NCI-H1092 (cell line): Measurements from ENCODE around the gene TANGO6.
"Not testable (repeated sequence)": the region's sequence is repeated elsewhere in the genome, so short reads cannot be mapped to it uniquely, and the experiment has no call there.

ENCODE experiments used
- DNase-seq: peaks from one replicate; lab custom pipeline; 2025; lab: John Stamatoyannopoulos, UW

The TANGO6 gene

DNA sequence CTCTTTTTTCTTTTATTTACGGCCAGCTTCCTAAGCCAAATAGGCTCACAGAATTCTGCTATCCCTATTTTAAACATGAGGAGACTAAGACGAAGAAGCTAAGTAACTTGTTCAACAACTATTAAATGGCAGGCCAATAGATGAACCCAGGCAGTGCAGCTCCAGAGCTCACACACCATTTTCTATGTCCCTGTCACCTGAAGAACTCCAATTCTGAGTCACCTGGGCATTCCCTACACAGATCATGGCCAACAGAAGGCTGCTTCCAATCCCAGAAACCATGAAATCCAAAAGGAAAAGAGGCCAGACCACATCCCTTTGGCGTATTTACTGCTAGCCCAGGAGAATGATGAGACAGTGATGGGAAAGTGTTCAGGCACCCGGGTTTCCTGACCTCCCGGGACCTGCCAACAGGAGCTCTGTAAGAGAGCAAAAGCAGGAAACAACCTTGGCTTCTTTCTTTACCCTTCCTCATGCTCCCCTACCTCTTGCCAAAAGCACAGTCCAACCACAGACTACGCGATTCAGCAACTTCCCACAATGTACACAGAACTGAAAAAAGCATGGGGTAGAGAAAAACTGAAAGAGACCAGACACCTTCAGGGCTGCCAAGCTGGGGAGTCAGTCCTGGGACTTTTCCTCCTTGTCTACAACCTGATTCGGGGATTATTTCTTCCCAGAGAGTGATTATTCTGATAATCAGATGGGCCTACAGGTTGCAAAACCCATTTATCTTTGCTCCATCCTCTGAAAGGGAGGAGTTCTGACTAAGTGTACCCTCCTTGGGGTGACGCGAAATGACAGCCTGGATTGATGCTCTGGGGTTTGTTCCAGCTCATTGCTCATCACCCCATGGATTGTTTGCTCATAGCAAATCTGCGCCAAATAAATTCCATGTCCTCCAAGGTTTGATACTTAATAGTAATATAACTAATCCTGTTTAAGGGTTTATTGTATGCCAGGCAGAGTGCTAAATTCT lies 214.4 kb downstream of the TANGO6 start:
- peak; percentile 12 for DNase-seq

DNA sequence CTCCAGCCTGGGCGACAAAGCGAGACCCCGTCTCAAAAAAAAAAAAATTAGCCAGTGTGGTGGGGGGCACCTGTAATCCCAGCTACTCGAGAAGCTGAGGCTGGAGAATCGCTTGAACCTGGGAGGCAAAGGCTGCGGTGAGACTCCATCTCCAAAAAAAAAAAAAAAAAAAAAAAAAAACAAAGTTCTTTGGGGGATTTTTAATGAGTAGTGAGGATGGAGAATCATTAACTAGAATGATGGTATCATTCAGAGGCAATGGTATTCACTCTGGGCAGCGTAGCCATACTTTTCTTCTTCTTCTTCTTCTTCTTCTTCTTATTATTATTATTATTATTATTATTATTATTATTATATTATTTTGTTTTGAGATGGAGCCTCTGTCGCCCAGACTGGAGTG lies 220.2 kb downstream of the TANGO6 start:
- DNase-seq, result not testable (repeated sequence)

DNA sequence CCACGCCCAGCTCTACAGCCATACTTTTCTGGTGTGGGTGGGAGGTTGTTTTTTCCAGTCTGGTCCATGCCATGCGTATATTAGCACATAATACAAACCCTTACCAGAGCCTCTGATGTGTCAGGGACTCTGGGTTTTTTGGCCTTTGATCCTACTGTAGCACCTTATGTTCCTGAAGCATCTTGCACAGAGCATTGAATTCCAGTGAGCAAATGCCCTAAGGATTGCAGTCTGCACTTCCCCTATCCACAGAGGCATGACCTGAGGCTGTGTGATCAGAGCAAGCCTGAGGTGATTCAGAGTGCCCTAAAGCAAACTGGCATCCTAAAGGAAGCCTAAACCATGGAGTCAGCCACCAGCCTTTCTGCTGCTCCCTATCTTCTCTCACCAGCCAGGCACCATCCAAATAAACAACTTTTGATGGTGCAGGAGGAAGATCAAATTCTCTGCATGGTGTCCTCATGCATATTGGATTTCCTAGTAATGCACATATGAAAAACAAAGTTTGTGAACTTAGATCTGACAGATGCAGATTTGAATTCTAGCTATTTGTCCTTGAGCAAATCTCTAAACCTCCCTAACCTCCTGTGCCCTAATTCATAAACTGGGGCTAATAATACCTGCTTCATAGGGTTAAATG lies 220.9 kb downstream of the TANGO6 start:
- DNase-seq, result no peak

DNA sequence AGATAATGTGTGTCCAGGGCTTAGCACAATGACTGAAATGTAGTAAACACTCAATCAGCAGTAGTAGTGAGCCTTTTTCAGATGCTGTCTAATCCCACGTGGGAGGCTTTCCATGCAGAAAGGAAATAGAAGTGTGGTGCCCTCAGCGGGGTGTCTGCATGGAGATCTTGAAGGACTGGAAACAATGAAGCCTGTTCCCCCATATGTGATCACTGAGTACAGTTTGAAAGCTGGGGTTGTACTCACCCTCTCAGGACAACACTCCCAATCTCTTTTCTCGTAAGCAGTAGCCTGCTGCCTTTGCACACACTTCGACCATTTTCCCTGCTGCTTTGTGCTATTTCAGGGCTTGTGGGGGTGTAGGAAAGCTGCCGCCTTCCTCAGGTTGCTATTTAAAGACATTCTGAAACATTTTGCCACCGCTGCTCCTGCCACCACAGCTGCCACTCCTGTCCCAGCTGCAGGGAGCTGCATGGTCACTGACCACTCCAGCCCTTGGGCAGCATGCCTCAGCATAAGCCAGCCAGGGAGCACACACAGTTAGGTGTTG lies 221.5 kb downstream of the TANGO6 start:
- no peak for DNase-seq

DNA sequence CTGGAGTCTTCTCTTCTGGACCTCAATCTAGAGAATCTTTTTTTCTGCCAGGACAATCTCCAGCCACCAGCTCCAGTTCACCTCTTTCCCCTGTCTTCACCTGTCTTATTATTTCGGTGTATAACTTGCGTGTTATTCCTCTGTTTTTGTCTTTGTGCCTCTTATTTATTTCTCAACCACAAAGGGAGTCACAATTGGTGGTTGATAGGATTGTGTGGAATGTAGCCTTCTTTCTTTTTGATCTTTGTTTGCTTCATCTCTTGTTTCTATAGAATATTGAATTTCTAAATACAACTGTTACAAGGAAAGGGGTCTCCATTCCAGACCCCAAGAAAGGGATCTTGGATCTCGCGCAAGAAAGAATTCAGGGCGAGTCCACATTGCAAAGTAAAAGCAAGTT lies 226.2 kb downstream of the TANGO6 start:
- no peak for DNase-seq

DNA sequence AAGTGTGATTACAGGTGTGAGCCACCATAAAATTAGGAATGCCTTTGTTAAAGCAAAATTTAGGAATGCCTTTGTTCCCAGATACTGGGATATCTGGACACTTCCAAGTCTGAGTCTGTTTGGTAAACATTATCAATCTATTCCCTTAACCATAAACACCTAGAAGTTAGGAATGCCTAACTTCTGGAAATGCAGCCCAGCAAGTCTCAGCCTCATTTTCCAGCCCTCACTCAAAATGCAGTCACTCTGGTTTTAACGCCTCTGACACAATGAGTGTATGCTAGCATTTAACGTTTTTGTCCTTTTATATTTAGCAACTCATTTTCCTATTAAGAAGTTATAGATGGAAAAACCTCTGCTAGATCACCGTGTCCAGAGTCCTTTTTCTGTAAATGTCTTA lies 227.7 kb downstream of the TANGO6 start:
- no peak for DNase-seq

DNA sequence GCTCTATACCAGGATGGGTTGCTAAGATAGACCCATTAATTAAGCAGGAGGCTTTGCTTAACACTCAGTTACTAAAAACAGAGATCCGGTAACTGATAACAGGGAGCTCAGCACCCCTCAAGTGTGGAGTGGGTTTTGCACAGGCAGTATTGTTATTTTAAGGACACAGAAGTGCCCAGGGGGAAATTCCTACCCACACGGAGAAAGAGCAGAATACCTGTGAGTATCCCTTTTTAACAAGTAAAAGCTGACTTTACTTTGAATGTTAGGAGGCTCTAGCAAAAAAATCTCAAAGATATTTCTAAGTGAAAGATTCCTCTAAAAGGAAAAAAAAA lies 229.3 kb downstream of the TANGO6 start:
- DNase-seq, result no peak

DNA sequence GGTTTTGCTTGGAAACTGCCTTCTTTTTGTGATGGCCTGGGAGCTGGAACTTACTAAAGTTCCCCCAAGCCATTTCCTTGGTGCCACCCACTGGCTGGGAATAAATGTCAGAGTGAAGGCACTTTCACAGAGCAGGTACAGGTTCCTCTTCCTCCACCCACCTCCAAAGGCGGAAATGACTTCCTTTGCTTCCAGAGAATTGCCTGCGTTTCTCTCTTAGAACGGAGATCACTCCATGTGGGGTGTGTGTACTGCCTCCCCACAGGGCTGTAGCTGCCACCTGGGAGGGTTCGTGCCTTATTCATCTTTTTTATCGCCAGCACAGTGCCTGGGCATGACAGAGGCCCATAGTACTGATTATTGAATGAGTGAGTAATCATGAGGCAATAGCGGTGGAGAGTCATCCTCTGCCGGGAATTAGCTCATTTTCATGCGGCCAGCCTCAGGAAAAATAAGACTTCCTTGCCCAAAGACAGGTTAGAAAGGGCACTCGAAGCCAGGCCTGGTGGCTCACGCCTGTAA lies 229.9 kb downstream of the TANGO6 start:
- DNase-seq, result no peak

DNA sequence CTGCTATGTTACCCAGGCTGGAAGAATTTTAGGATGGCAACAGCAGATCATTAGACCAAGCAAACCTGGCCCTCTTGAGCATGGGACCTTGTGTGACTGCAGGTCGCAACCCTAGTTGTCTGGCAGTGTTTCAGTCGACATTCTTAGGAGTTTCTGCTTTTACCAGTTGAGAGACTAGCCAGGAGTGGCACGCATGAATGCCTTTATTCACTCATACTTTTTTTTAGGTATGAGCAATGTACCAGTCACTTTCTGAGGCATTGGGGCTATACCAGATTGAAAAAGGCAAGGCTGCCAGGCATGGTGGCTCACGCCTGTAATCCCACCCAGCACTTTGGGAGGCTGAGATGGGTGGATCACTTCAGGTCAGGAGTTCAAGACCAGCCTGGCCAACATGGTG lies 233.9 kb downstream of the TANGO6 start:
- DNase-seq, result no peak

DNA sequence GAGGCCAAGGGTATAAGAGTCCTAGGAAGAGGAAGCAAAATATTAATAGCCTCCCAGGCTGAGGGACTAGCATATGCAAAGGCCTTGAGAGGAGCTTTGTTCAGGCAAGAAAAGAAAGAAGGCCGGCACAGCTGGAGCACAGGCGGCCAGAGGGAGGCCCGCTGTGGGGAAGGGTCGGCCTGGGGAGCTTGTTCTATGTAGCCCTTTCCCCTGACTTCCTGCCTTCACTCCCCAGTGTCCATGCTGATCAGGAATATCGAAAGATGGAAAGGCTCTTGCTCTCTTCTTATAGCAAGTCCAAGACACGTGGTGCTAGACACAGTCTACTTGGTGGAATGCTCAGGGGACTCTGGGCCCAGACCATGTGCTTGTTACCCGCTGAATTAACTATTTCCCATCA lies 234.7 kb downstream of the TANGO6 start:
- no peak for DNase-seq

DNA sequence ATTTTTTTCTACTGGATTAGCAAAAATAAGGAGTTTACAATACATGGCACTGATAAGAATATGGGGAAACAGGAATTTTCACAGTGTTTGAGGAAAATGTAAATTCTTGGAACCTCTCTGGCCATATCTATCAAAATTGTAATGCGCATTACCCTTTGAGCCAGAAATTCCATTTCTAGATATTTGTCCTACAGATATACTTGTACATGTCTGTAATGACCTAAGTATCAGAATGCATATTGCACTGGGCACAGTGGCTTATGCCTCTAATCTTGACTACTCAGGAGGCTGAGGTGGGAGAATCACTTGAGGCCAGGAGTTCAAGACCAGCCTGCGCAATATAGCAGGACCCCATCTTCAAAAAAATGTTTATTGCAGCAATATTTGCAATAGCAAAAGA lies 236.4 kb downstream of the TANGO6 start:
- DNase-seq, result no peak

DNA sequence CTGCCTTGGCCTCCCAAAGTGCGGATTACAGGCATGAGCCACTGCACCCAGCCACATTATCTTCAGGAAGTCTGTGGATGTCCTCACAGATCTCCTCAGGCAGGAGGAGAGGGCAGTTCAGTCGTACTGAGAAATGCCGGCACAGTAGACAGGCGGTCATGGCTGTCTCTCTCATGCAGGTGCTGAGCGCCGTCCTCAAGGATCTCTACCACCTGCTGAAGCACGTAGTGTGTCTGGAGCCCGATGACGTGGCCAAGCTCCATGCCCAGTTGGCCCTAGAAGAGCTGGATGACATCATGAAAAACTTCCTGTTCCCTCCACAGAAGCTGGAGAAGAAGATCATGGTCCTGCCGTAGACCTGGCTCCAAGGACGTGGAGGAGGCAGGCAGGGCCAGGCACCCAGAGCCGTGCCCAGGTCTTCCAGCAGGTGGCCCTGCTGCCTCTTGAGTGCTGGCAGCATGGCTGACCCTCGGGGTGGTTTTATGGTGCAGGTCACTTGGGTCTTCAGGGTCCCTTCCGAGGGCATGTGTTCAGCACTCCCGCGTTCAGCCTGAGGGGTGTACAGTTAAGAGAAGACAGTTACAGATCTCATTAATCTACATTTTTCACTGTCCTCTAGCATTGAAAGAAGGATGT lies 240.1 kb downstream of the TANGO6 start:
- no peak for DNase-seq

DNA sequence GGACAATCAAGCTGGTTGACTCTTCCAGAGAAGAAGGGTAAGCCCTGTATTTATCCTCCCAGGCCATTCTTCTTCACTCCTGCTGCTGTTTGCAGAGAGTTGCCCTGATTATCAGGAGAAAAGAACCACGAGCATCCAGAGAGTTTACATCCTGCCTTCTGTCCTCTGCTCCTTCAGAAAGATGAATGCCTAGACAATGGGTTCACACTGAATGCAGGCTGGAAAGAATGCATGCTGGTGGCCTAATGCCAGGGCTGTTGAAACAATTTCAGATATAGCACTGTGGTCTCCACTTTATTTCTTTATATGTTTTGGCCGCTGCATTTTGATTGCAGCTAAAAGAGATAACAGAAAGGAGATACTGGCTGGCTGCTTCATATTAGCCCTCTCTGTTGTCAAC lies 241.0 kb downstream of the TANGO6 start:
- DNase-seq, result no peak

DNA sequence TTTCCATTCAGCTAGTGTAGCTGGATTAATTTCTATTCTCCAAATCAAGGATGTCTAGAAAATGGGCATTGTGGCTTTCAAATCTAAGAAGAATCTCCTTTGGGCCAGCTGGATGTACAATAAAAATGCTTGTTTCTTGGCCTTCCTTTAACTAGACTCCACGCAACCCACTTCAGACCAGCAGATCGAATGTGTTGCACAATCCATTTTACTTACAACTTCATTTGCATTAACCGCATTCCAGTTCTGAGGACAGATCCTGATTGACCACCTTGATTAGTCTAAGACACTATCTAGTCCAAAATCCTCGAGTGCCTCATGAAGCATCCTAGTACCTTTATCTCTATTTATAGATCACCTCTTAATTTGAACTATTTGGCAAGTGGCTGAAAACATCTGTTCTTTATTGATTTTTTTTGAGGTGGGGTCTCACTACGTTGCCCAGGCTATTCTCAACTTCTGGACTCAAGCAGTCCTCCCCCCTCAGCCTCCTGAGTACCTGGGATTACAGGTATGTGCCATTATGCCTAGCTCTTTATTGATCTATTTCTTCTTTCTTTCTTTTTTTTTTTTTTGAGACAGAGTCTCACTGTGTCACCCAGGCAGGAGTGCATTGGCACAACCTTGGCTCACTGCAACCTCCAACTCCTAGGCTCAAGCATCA lies 241.8 kb downstream of the TANGO6 start:
- no peak for DNase-seq

DNA sequence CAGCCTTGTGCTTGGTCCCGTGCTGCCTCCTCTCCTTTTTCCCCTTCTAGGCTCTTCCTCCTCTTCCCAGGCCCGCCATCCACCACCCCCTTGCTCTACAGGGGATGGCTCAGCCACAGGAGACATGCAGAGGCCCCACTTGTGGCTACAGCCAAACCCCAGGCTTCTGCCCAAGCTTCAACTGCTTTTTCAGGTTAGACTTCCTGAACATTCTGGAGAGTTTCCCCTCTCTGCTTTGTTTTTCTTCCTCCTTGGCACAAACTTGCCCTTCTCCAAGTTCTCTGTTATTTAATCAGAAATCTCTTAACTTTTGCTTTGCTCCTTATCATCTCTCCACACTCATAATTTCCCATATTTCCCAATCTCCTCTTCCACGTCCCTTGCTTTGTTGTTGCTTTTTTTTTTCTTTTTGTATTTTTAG lies 243.8 kb downstream of the TANGO6 start:
- no peak for DNase-seq

DNA sequence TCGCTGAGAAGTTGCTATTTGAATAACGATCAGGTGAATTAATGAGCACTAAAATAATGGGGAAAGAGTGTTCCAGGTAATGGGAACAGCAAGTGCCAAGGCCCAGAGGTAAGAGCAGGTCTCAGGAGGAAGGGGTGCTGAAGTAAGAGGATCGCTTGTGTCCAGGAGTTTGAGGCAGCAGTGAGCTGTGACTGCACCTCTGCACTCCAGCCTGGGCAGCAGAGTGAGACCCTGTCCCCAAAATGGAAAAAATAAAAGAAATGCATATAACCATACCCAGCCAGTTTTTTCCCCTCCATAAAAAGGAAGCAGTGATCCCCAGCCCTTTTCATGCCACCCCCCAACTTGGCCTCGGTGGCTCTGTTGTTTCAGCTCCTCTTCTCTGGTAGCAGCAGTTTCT lies 245.4 kb downstream of the TANGO6 start:
- DNase-seq, result no peak

DNA sequence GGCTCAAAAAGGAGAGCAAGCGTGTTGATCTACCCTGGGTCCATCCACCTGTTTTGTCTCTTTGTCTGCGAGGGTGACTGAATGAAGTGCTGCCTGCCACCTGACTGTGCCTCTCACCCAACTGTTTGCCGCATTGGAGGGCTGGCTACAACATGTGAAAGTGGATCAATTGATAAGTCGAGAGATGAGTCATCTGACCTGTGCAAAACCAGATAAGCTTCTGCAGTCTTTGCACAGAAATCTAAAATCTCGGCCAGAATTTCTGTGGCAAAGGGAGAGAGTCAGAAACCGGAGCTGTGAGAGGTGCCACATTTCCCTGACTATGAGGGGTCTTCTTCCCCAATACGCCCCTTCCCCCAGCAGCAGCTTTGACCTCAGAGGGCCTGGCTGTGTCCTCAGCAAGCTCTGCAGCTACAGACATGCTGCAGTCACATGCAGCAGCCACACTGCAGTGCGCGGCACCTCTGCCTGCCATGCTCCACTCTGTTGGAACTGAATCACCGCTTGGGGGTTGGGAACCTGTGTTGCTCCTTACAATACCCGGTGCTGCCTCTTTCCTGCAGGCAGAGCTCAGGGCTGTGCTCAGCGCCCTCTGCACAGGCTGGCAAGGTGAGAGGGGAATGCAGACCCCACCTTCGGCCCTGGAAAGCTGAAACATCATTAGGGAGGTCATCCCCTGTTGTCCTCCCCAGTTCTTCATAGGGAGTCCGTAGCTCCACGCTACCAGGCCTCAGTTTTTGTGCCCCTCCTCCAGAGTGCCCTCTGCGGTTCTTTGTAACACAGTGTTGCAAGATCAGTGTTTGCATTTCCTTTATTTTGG lies 246.0 kb downstream of the TANGO6 start:
- peak; percentile 69 for DNase-seq

DNA sequence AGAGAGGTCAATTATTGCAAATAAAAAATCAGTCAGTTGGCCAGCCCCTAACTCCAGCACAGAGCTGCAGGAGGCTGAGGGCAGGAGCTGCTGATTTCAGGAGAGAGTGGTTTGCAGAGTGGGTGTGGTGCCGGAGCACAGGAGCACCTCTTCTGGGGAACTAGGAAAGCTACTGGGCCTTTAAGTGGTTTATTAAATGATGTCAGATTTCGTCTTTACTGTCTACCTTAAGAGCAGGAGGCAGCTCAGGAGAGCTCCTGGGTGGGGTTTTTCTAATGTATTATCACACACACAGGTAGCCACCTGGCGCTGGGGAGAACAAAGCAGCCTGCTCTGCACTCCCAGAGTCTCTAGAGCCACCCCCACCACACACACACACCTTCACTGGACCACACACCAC lies 250.6 kb downstream of the TANGO6 start:
- DNase-seq, result no peak

DNA sequence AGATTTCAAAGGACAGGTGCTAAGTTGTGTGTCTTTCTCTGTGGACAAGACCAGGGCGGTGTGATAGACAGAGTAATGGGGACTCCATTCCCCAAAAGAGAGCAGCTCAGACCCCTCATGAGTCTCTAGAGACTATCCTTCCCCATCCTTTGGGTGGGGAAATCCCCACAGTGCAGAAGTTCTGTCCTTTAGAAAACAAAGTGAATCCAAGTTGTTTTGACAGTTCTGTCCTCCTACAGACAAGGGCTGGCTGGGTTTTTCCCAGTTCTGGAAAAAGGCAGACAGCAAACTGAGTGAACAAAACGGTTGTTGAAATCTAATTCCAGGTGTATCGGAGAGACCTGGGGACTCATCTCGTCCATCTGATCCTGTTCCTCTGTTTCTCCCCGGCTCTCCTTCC lies 251.2 kb downstream of the TANGO6 start:
- DNase-seq, result no peak

DNA sequence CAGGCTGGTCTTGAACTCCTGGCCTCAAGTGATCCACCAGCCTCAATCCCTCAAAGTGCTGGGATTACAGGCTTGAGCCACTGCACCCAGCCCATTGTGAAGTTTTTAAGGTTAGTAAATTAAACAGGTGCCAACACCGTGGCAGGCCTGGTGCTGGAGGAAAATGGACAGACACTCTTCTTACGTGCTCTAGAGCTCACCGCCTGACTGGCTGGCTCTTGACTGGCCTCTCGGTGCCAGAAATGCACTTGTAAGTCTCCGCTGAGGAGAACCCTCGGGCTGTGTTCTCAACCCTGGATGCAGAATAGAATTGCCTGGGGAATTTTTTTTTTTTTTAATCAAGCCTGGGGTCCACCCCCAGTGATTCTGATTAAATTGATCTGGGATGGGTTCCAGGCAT lies 251.9 kb downstream of the TANGO6 start:
- peak; percentile 88 for DNase-seq

DNA sequence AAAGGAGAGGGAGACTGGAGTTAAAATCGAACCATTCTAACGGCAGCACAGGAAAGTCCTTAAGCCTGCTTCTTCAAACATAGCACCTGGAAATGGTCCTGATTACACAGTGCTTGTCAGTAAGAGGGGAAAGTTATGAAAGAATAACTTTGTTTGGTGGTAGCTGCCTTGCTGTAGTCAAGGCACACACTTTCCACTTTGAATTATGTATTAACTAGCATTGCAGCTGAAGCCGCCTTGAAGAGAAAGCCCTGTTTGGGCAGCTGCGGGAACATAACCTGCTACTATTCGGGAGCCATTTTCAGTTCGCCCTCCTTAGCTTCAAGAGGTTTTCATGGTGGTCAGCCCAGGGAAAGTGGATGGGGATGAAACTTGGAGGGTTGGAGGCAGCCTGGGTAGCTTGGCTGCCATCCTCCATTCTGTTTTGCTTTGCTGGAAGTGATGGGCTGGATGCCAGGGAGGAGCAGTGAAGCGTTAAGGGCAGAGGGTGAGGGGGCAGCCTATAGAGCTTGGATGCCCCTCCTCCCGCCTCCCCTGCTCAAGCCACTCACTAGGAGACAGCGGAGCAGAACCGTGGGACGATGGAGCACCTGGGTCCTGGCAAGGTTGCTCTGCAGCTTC lies 256.9 kb downstream of the TANGO6 start:
- DNase-seq, result peak; percentile 93
